GM12878 (cell line): Measurements from ENCODE around the gene BHLHE41. TPM values are rescaled to one million over a fixed set of nuclear protein-coding genes. Genes with fewer than 3 reads are reported as not detected.

Experiments used
- ATAC-seq: fragments of 200-7000 bp; cut with Tn5 transposase; 3 replicates; pipeline ENCODE4 v1.9.1; 2020; ENCODE audit warnings: mild to moderate bottlenecking, moderate library complexity
- BruUV-seq: library from RNA; stranded (reverse); fragments of 400-500 nt; replicated peaks from 2 replicates; lab custom pipeline; 2021; lab: Mats Ljungman, UMichigan
- CTCF ChIA-PET: fragments of 300-600 bp; sonication (Branson Sonifier 250); formaldehyde crosslinking; extraction: SDS; loops from one replicate; lab custom pipeline; 2021; ENCODE audit warnings: inconsistent platforms; lab: Yijun Ruan, JAX
- POLR2A ChIA-PET: fragments of 350-600 bp; formaldehyde crosslinking; extraction: SDS; loops from one replicate; lab custom pipeline; 2021; ENCODE audit warnings: inconsistent platforms; lab: Charles Lee
- RAD21 ChIA-PET: fragments of 300-600 bp; sonication (Branson Sonifier 250); formaldehyde crosslinking; loops from one replicate; lab custom pipeline; 2023; ENCODE audit warnings: antibody characterized with exemption; ENCODE audit not compliant: unreplicated experiment; lab: Charles Lee
- SMC1A ChIA-PET: fragments of 300-600 bp; sonication (Branson Sonifier 250); formaldehyde crosslinking; loops from one replicate; lab custom pipeline; 2023; ENCODE audit not compliant: unreplicated experiment, uncharacterized antibody; lab: Charles Lee
- DNase-seq: peaks from one replicate; pipeline ENCODE4 v3.0.0-alpha.2; 2011; ENCODE audit warnings: low read depth, low spot score
- FAIRE-seq: peaks from 3 replicates; lab custom pipeline; 2011; peaks lifted over from hg19 to GRCh38; lab: Jason Lieb, UNC
- H2AFZ ChIP-seq: 2 replicates; pipeline ENCODE4 v1.6.0; 2011; ENCODE audit warnings: low read depth, low read length, control low read depth; ENCODE audit not compliant: control insufficient read depth
- H3K27ac ChIP-seq: 2 replicates; pipeline ENCODE4 v1.5.1; 2011; ENCODE audit warnings: control low read depth; ENCODE audit not compliant: control insufficient read depth, insufficient read depth
- H3K27me3 ChIP-seq, 2 experiments: replicated peaks in 1 of 2; 2 replicates each; pipeline versions ENCODE4 v1.6.0 to v1.6.1; 2011; ENCODE audit warnings: low read length in 1 of 2; ENCODE audit not compliant: control insufficient read depth in 2 of 2, insufficient read depth in 2 of 2
- H3K36me3 ChIP-seq, 2 experiments: 2 replicates each; pipeline ENCODE4 v1.5.1; 2011; ENCODE audit warnings: low read length in 1 of 2; ENCODE audit not compliant: control insufficient read depth in 2 of 2, insufficient read depth in 2 of 2
- H3K4me1 ChIP-seq: 2 replicates; pipeline ENCODE4 v1.6.1; 2011; ENCODE audit warnings: mild to moderate bottlenecking, low read length, moderate library complexity, mixed read lengths; ENCODE audit not compliant: control insufficient read depth, insufficient read depth
- H3K4me2 ChIP-seq: 2 replicates; pipeline ENCODE4 v1.6.0; 2011; ENCODE audit warnings: control low read depth; ENCODE audit not compliant: control insufficient read depth, insufficient read depth
- H3K4me3 ChIP-seq: fragments of 200-600 bp; sonication (generic); 2 replicates; pipeline ENCODE4 v1.5.1; 2016
- H3K79me2 ChIP-seq: 2 replicates; pipeline ENCODE4 v1.6.0; 2011; ENCODE audit warnings: low read length; ENCODE audit not compliant: control insufficient read depth, insufficient read depth
- H3K9ac ChIP-seq: 2 replicates; pipeline ENCODE4 v1.8.0; 2011; ENCODE audit warnings: low read length, control low read depth, mixed read lengths; ENCODE audit not compliant: control insufficient read depth, insufficient read depth
- H3K9me3 ChIP-seq: replicated peaks from 3 replicates; pipeline ENCODE4 v1.5.1; 2011; ENCODE audit warnings: mild to moderate bottlenecking, low read length; ENCODE audit not compliant: control insufficient read depth, insufficient read depth
- H4K20me1 ChIP-seq: 2 replicates; pipeline ENCODE4 v1.6.0; 2011; ENCODE audit not compliant: control insufficient read depth, insufficient read depth
- CHD1 ChIP-seq: IDR thresholded peaks from 2 replicates; pipeline ENCODE4 v1.6.1; 2012; ENCODE audit warnings: low read depth, low read length, improper control_type of control experiment
- CHD4 ChIP-seq: fragments of 200-600 bp; sonication (generic); IDR thresholded peaks from 2 replicates; pipeline ENCODE4 v1.6.1; 2016; ENCODE audit warnings: mild to moderate bottlenecking
- HCFC1 ChIP-seq: fragments of 150-350 bp; IDR thresholded peaks from 2 replicates; pipeline ENCODE4 v1.6.1; 2014; ENCODE audit warnings: low read length
- IKZF2 ChIP-seq, 2 experiments: fragments of 450-650 bp; IDR thresholded peaks; 2 replicates each; pipeline ENCODE4 v1.6.1; 2017; ENCODE audit warnings: mild to moderate bottlenecking in 2 of 2, moderate library complexity in 2 of 2
- JUNB ChIP-seq: IDR thresholded peaks from 2 replicates; pipeline ENCODE4 v1.6.1; 2016; ENCODE audit warnings: antibody characterized with exemption, mild to moderate bottlenecking
- NFIC ChIP-seq: IDR thresholded peaks from 2 replicates; pipeline ENCODE4 v1.6.1; 2012; ENCODE audit warnings: low read depth, mild to moderate bottlenecking, inconsistent platforms, low read length, moderate library complexity
- NFYA ChIP-seq: IDR thresholded peaks from 2 replicates; pipeline ENCODE4 v1.6.1; 2011; ENCODE audit warnings: low read depth, mild to moderate bottlenecking, low read length, improper control_type of control experiment, borderline replicate concordance
- RBBP5 ChIP-seq: fragments of 200-600 bp; sonication (generic); conservative IDR thresholded peaks from 2 replicates; pipeline ENCODE4 v1.6.1; 2016
- SMAD1 ChIP-seq: fragments of 450-650 bp; IDR thresholded peaks from 2 replicates; pipeline ENCODE4 v1.6.1; 2018; ENCODE audit warnings: mild to moderate bottlenecking, low read depth; ENCODE audit not compliant: partially characterized antibody
- TCF12 ChIP-seq: IDR thresholded peaks from 2 replicates; pipeline ENCODE4 v1.6.1; 2011; ENCODE audit warnings: low read depth, mild to moderate bottlenecking, low read length
- TCF7 ChIP-seq: IDR thresholded peaks from 2 replicates; pipeline ENCODE4 v1.6.1; 2014; ENCODE audit warnings: antibody characterized with exemption, borderline replicate concordance
- WGBS: methylation state at CpG from one replicate; pipeline ENCODE4 v1.1.6; 2016; ENCODE audit warnings: low lambda C conversion rate; ENCODE audit not compliant: insufficient replicate concordance, insufficient coverage; ENCODE audit errors: missing lambda C conversion rate; 5-methylcytosine and 5-hydroxymethylcytosine counted together
- in situ Hi-C: fragments of 300-500 bp; cut with MboI; formaldehyde crosslinking; loops from 9 replicates; pipeline ENCODE4 v1.14.3; 2018; ENCODE audit warnings: mixed read lengths
- intact Hi-C: fragments of 100-400 bp; cut with micrococcal nuclease; formaldehyde crosslinking; loops from one replicate; pipeline ENCODE4 v1.14.2; 2022; ENCODE audit not compliant: unreplicated experiment
- polyA plus RNA-seq, 11 experiments: library from polyadenylated mRNA; depleted of rRNA in 4 of 11; unstranded in 6 of 11; stranded (reverse) in 5 of 11; fragments of >200 nt; fragmentation: Nextera tagmentation in 4 of 11; fragmentation: Illumina TruSeq in 1 of 11; extraction: Ambion mirVana in 4 of 11; extraction: Trizol in 1 of 11; gene quantifications; 1 replicate in 1 of 11; 2 replicates in 10 of 11; pipeline versions ENCODE4 v1.2.1 to v1.2.3, GENCODE V29; 2011 to 2016; ENCODE audit warnings: inconsistent platforms in 2 of 11, missing spikeins in 2 of 11, low read depth in 1 of 11
- total RNA-seq, 4 experiments: library from RNA; depleted of rRNA in 3 of 4; stranded (reverse); fragments of >200 nt in 3 of 4; fragmentation: Illumina TruSeq in 1 of 4; extraction: Trizol in 1 of 4; gene quantifications; 2 replicates each; pipeline versions ENCODE4 v1.2.1 to v1.2.3, GENCODE V29; 2013 to 2021
- TF ChIP-seq, protein P1 (sequence below): fragments of 450-650 bp; conservative IDR thresholded peaks from 2 replicates; pipeline ENCODE4 v1.6.1; 2017; ENCODE audit warnings: mild to moderate bottlenecking, moderate library complexity
- TF ChIP-seq, protein P2 (sequence below): fragments of 150-350 bp; IDR thresholded peaks from 2 replicates; pipeline ENCODE4 v1.6.1; 2014; ENCODE audit warnings: mild to moderate bottlenecking, low read depth, low read length
- TF ChIP-seq, protein P3 (sequence below): fragments of 450-650 bp; IDR thresholded peaks from 2 replicates; pipeline ENCODE4 v1.6.1; 2017; ENCODE audit warnings: antibody characterized with exemption, mild to moderate bottlenecking, moderate library complexity
- TF ChIP-seq, protein P4 (sequence below): fragments of 450-650 bp; IDR thresholded peaks from 2 replicates; pipeline ENCODE4 v1.6.1; 2016; ENCODE audit warnings: mild to moderate bottlenecking

The BHLHE41 gene
- total and polyA plus RNA-seq, 10 of the 15 experiments (the other 5 are each of a cell fraction or from before 2014, with no cell fraction given), result 0.02 to 1.5 (median 0.07) TPM; not detected in 3

DNA sequence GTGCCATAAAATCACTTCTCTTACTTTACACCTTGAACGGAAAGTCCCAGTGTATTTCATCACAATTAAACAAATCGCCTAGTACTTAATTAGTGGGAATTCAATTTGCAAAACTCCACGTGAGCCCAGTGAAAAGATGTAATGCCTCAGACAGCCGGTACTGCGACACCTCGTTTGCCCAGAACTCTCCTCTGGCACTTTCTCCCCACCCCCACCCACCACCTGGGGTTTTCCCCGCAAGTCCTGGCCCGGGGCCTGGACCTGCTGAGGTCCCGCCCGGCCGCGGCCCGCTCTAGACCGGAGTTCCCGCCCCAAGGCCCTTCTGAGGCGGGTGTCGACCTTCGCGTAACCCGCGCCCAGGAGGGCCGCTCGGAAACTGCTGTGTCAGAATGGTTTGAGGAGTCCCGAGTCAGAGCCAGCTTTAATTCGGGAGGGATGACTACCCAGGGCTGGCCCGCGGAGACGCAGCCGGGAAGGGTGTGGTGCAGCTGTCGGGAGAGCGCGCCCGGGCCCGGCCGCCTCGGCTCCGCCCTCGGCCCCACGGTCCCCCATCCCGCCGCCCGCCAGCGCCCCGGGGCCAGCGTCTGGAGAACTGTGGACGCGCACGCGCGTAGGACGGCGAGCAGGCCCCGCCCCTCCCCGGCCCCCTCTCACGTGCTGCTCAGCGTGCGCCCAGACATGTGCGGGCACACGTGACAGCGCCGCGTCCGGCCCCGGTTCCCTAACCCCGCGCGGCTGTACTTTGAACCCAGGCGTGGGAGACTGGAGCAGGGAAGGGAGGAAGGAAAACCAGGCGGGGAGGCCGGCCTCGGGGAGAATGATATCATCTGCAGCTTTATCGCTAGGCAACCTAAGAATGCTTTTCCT is 10.8 kb downstream of the BHLHE41 start:
- FAIRE-seq (no peak), ATAC-seq (peak; percentile 95), DNase-seq (no peak)
- in situ Hi-C loops (loop anchor here (25.0 kb wide), 1 partner anchor 523 kb away; no protein-coding TSS in a partner anchor), intact Hi-C loops (no loop called here)
- ChIA-PET CTCF (interaction anchor here (0.8 to 6.5 kb wide), 5 partner anchors 9 to 500 kb away, joined by 3 to 63 read pairs (median 6); no protein-coding TSS in a partner anchor), RAD21 (interaction anchor here (0.6 to 3.1 kb wide), 2 partner anchors 42 to 158 kb away, joined by 3 to 9 read pairs; no protein-coding TSS in a partner anchor), SMC1A (interaction anchor here (0.6 to 3.2 kb wide), 9 partner anchors 10 to 727 kb away, joined by 3 to 11 read pairs (median 3); partner anchors contain the start of gene BHLHE41), POLR2A (interaction anchor here (0.6 to 0.9 kb wide), 2 partner anchors 9 to 139 kb away, joined by 3 read pairs; no protein-coding TSS in a partner anchor)
- WGBS, result 1% methylated on average over 33 of the region's 72 CpGs
- Histone ChIP-seq H3K9ac (peak overlapping the region; percentile 52; the same call in 1 of the 2 replicates), H3K4me3 (peak overlapping the region; percentile 73; the same call in 1 of the 2 replicates), H3K4me1 (peaks cover 17% of the 10 kb centered on the region), H3K36me3 (no peaks in the 10 kb centered on the region), H3K4me2 (peak overlapping the region; percentile 90), H3K27ac (no peak overlapping the region), H2AFZ (peak overlapping the region; percentile 86), H4K20me1 (no peaks in the 10 kb centered on the region), H3K9me3 (no peaks in the 10 kb centered on the region; the same call in 1 of the 3 replicates), H3K79me2 (no peaks in the 10 kb centered on the region), H3K27me3 (peaks cover 0 to 15% of the 10 kb centered on the region in 2 experiments; a peak in 1 of 4 replicates)
- BruUV-seq, result no TSS peak
- TF ChIP-seq, protein P1, sequence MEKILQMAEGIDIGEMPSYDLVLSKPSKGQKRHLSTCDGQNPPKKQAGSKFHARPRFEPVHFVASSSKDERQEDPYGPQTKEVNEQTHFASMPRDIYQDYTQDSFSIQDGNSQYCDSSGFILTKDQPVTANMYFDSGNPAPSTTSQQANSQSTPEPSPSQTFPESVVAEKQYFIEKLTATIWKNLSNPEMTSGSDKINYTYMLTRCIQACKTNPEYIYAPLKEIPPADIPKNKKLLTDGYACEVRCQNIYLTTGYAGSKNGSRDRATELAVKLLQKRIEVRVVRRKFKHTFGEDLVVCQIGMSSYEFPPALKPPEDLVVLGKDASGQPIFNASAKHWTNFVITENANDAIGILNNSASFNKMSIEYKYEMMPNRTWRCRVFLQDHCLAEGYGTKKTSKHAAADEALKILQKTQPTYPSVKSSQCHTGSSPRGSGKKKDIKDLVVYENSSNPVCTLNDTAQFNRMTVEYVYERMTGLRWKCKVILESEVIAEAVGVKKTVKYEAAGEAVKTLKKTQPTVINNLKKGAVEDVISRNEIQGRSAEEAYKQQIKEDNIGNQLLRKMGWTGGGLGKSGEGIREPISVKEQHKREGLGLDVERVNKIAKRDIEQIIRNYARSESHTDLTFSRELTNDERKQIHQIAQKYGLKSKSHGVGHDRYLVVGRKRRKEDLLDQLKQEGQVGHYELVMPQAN, result peak; percentile 61; the same call in 1 of the 2 replicates
- TF ChIP-seq, protein P2, sequence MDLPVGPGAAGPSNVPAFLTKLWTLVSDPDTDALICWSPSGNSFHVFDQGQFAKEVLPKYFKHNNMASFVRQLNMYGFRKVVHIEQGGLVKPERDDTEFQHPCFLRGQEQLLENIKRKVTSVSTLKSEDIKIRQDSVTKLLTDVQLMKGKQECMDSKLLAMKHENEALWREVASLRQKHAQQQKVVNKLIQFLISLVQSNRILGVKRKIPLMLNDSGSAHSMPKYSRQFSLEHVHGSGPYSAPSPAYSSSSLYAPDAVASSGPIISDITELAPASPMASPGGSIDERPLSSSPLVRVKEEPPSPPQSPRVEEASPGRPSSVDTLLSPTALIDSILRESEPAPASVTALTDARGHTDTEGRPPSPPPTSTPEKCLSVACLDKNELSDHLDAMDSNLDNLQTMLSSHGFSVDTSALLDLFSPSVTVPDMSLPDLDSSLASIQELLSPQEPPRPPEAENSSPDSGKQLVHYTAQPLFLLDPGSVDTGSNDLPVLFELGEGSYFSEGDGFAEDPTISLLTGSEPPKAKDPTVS, result no peak
- peak; percentile 49 to 71; a peak in 2 of 4 replicates for TF ChIP-seq IKZF2 (IDR thresholded peaks at IDR 0.05)
- TF ChIP-seq, protein P3, sequence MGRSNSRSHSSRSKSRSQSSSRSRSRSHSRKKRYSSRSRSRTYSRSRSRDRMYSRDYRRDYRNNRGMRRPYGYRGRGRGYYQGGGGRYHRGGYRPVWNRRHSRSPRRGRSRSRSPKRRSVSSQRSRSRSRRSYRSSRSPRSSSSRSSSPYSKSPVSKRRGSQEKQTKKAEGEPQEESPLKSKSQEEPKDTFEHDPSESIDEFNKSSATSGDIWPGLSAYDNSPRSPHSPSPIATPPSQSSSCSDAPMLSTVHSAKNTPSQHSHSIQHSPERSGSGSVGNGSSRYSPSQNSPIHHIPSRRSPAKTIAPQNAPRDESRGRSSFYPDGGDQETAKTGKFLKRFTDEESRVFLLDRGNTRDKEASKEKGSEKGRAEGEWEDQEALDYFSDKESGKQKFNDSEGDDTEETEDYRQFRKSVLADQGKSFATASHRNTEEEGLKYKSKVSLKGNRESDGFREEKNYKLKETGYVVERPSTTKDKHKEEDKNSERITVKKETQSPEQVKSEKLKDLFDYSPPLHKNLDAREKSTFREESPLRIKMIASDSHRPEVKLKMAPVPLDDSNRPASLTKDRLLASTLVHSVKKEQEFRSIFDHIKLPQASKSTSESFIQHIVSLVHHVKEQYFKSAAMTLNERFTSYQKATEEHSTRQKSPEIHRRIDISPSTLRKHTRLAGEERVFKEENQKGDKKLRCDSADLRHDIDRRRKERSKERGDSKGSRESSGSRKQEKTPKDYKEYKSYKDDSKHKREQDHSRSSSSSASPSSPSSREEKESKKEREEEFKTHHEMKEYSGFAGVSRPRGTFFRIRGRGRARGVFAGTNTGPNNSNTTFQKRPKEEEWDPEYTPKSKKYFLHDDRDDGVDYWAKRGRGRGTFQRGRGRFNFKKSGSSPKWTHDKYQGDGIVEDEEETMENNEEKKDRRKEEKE, result no peak
- 0 out of 2 replicates have a peak, but pooled peaks have one; percentile 3 for TF ChIP-seq TCF12
- no peak for TF ChIP-seq TCF7
- TF ChIP-seq, protein P4, sequence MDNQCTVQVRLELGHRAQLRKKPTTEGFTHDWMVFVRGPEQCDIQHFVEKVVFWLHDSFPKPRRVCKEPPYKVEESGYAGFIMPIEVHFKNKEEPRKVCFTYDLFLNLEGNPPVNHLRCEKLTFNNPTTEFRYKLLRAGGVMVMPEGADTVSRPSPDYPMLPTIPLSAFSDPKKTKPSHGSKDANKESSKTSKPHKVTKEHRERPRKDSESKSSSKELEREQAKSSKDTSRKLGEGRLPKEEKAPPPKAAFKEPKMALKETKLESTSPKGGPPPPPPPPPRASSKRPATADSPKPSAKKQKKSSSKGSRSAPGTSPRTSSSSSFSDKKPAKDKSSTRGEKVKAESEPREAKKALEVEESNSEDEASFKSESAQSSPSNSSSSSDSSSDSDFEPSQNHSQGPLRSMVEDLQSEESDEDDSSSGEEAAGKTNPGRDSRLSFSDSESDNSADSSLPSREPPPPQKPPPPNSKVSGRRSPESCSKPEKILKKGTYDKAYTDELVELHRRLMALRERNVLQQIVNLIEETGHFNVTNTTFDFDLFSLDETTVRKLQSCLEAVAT, result no peak
- TF ChIP-seq CHD4, result no peak
- no peak for TF ChIP-seq NFIC
- no peak for TF ChIP-seq JUNB
- TF ChIP-seq SMAD1, result no peak
- TF ChIP-seq RBBP5, result no peak
- TF ChIP-seq HCFC1, result no peak
- no peak for TF ChIP-seq NFYA
- no peak for TF ChIP-seq CHD1
